IgD-negative memory B cell (primary cell): ENCODE data around the gene MRPS11. TPM values are rescaled to one million over a fixed set of nuclear protein-coding genes. Genes with fewer than 3 reads are reported as not detected.
"Not testable (repeated sequence)": the region's sequence is repeated elsewhere in the genome, so short reads cannot be mapped to it uniquely, and the experiment has no call there.

Source experiments
- H3K27ac Mint-ChIP-seq, 3 donors: one replicate each; pipeline ENCODE4 v1.8.0; 2020 to 2022; ENCODE audit warnings: mild to moderate bottlenecking in 3 of 3, mixed read lengths in 3 of 3, moderate library complexity in 1 of 3
- H3K27me3 Mint-ChIP-seq: one replicate; pipeline ENCODE4 v1.8.0; 2021; ENCODE audit warnings: mixed read lengths
- H3K36me3 Mint-ChIP-seq: one replicate; pipeline ENCODE4 v1.8.0; 2020; ENCODE audit warnings: mild to moderate bottlenecking, mixed read lengths
- H3K4me1 Mint-ChIP-seq, 3 donors: one replicate each; pipeline ENCODE4 v1.8.0; 2020 to 2022; ENCODE audit warnings: mixed read lengths in 3 of 3, mild to moderate bottlenecking in 1 of 3
- H3K4me3 Mint-ChIP-seq, 4 donors: one replicate each; pipeline ENCODE4 v1.8.0; 2020 to 2022; ENCODE audit warnings: mild to moderate bottlenecking in 4 of 4, mixed read lengths in 4 of 4, moderate library complexity in 3 of 4
- H3K9me3 Mint-ChIP-seq, 3 donors: one replicate each; pipeline ENCODE4 v1.8.0; 2020 to 2021; ENCODE audit warnings: mixed read lengths in 3 of 3, mild to moderate bottlenecking in 1 of 3
- polyA plus RNA-seq: library from polyadenylated mRNA; unstranded; fragments of 300-500 nt; fragmentation: Illumina TruSeq; gene quantifications from one replicate; pipeline ENCODE4 v1.2.3, GENCODE V29; 2021

MRPS11 gene
- 60.1 TPM for polyA plus RNA-seq

GRCh38 chr15:88467073-88467934, at the start of gene MRPS11, which contains the start of gene MRPL46:
MRPS11 (plus strand) TSS chr15:88467708; CDS start chr15:88467718, 10 bp downstream.
MRPL46 (minus strand) TSS chr15:88467388; CDS start chr15:88467377, 11 bp downstream.
- Mint-ChIP-seq H3K36me3 (peaks cover 2% of the 10 kb centered on the region), H3K9me3 (no peaks in the 10 kb centered on the region), H3K4me1 (peaks cover 21 to 25% (median 23%) of the 10 kb centered on the region in 3 donors), H3K27ac (peak within 1 kb of the TSS; percentile 98 to 99 (median 99)), H3K4me3 (peak within 1 kb of the TSS in 3 of 4 donors; percentile 93 to 99 (median 99)), H3K27me3 (no peaks in the 10 kb centered on the region)

GRCh38 chr15:88419830-88420229, 47.7 kb upstream of the MRPS11 start:
- Mint-ChIP-seq H3K27me3 (peaks cover 2% of the 10 kb centered on the region), H3K9me3 (peaks cover 0 to 7% (median 0%) of the 10 kb centered on the region in 3 donors), H3K4me3 (no peak overlapping the region), H3K36me3 (no peaks in the 10 kb centered on the region), H3K27ac (no peak overlapping the region), H3K4me1 (no peaks in the 10 kb centered on the region)

GRCh38 chr15:88423331-88423730, 44.2 kb upstream of the MRPS11 start:
- H3K27ac Mint-ChIP-seq, result no peak overlapping the region
- H3K4me3 Mint-ChIP-seq, result no peak overlapping the region
- H3K4me1 Mint-ChIP-seq, result no peaks in the 10 kb centered on the region
- H3K36me3 Mint-ChIP-seq, result no peaks in the 10 kb centered on the region
- peaks cover 0 to 7% (median 0%) of the 10 kb centered on the region in 3 donors for H3K9me3 Mint-ChIP-seq
- H3K27me3 Mint-ChIP-seq, result peaks cover 5% of the 10 kb centered on the region

GRCh38 chr15:88426304-88426703, 41.2 kb upstream of the MRPS11 start:
- H3K36me3 Mint-ChIP-seq, result no peaks in the 10 kb centered on the region
- no peaks in the 10 kb centered on the region for H3K9me3 Mint-ChIP-seq
- H3K4me1 Mint-ChIP-seq, result no peaks in the 10 kb centered on the region
- H3K27ac Mint-ChIP-seq, result no peak overlapping the region
- peaks cover 5% of the 10 kb centered on the region for H3K27me3 Mint-ChIP-seq
- H3K4me3 Mint-ChIP-seq, result no peak overlapping the region

GRCh38 chr15:88428053-88428452, 39.5 kb upstream of the MRPS11 start:
- Mint-ChIP-seq H3K4me1 (no peaks in the 10 kb centered on the region), H3K9me3 (no peaks in the 10 kb centered on the region), H3K27ac (peak overlapping the region in 1 of 3 donors; percentile 8), H3K27me3 (peaks cover 6% of the 10 kb centered on the region), H3K4me3 (no peak overlapping the region), H3K36me3 (no peaks in the 10 kb centered on the region)

- H3K27ac Mint-ChIP-seq, result peak overlapping the region in 1 of 3 donors; percentile 8
- H3K36me3 Mint-ChIP-seq, result no peaks in the 10 kb centered on the region
- H3K27me3 Mint-ChIP-seq, result peaks cover 6% of the 10 kb centered on the region
- no peaks in the 10 kb centered on the region for H3K4me1 Mint-ChIP-seq
- no peak overlapping the region for H3K4me3 Mint-ChIP-seq
- H3K9me3 Mint-ChIP-seq, result no peaks in the 10 kb centered on the region
Measured at GRCh38 chr15:88428805-88429605, 38.5 kb upstream of the MRPS11 start.

- Mint-ChIP-seq H3K4me3 (no peak overlapping the region), H3K27ac (no peak overlapping the region), H3K9me3 (no peaks in the 10 kb centered on the region), H3K4me1 (no peaks in the 10 kb centered on the region), H3K27me3 (peaks cover 6% of the 10 kb centered on the region), H3K36me3 (no peaks in the 10 kb centered on the region)
Measured at GRCh38 chr15:88430051-88430450, 37.5 kb upstream of the MRPS11 start.

GRCh38 chr15:88431441-88431840, 36.1 kb upstream of the MRPS11 start:
- H3K9me3 Mint-ChIP-seq, result no peaks in the 10 kb centered on the region
- no peak overlapping the region for H3K4me3 Mint-ChIP-seq
- no peaks in the 10 kb centered on the region for H3K4me1 Mint-ChIP-seq
- H3K27me3 Mint-ChIP-seq, result peaks cover 6% of the 10 kb centered on the region
- H3K36me3 Mint-ChIP-seq, result no peaks in the 10 kb centered on the region
- H3K27ac Mint-ChIP-seq, result no peak overlapping the region

GRCh38 chr15:88433046-88433685, 34.3 kb upstream of the MRPS11 start:
- Mint-ChIP-seq H3K27me3 (peaks cover 11% of the 10 kb centered on the region), H3K9me3 (no peaks in the 10 kb centered on the region), H3K4me1 (no peaks in the 10 kb centered on the region), H3K36me3 (no peaks in the 10 kb centered on the region), H3K27ac (no peak overlapping the region), H3K4me3 (no peak overlapping the region)

GRCh38 chr15:88434106-88434505, 33.4 kb upstream of the MRPS11 start:
- not testable (repeated sequence) for H3K9me3 Mint-ChIP-seq, H3K4me3 Mint-ChIP-seq, H3K4me1 Mint-ChIP-seq, H3K27ac Mint-ChIP-seq, H3K36me3 Mint-ChIP-seq
- H3K27me3 Mint-ChIP-seq, result peaks cover 11% of the 10 kb centered on the region

GRCh38 chr15:88438181-88438580, 29.3 kb upstream of the MRPS11 start:
- Mint-ChIP-seq H3K4me1 (no peaks in the 10 kb centered on the region), H3K27me3 (peaks cover 17% of the 10 kb centered on the region), H3K9me3 (peaks cover 0 to 5% (median under 1%) of the 10 kb centered on the region in 3 donors), H3K36me3 (peaks cover 4% of the 10 kb centered on the region), H3K27ac (no peak overlapping the region), H3K4me3 (no peak overlapping the region)

- Mint-ChIP-seq H3K27me3 (peaks cover 19% of the 10 kb centered on the region), H3K9me3 (peaks cover 0 to 22% (median 5%) of the 10 kb centered on the region in 3 donors), H3K27ac (no peak overlapping the region), H3K36me3 (peaks cover 4% of the 10 kb centered on the region), H3K4me3 (no peak overlapping the region), H3K4me1 (no peaks in the 10 kb centered on the region)
Measured at GRCh38 chr15:88440021-88440420, 27.5 kb upstream of the MRPS11 start.

- peaks cover 17% of the 10 kb centered on the region for H3K27me3 Mint-ChIP-seq
- peaks cover 4% of the 10 kb centered on the region for H3K36me3 Mint-ChIP-seq
- no peak overlapping the region for H3K4me3 Mint-ChIP-seq
- no peak overlapping the region for H3K27ac Mint-ChIP-seq
- no peaks in the 10 kb centered on the region for H3K4me1 Mint-ChIP-seq
- peaks cover 3 to 26% (median 5%) of the 10 kb centered on the region in 3 donors for H3K9me3 Mint-ChIP-seq
Measured at GRCh38 chr15:88441076-88441730, 26.3 kb upstream of the MRPS11 start.

- no peak overlapping the region for H3K4me3 Mint-ChIP-seq
- H3K27ac Mint-ChIP-seq, result no peak overlapping the region
- H3K9me3 Mint-ChIP-seq, result peaks cover 4 to 26% (median 5%) of the 10 kb centered on the region in 3 donors
- peaks cover 0 to 3% (median 2%) of the 10 kb centered on the region in 3 donors for H3K4me1 Mint-ChIP-seq
- H3K27me3 Mint-ChIP-seq, result peaks cover 13% of the 10 kb centered on the region
- H3K36me3 Mint-ChIP-seq, result no peaks in the 10 kb centered on the region
Measured at GRCh38 chr15:88447206-88447605, 20.3 kb upstream of the MRPS11 start.
